H9 (cell line): ENCODE results near the gene GOLGA3. TPM values are rescaled to one million over a fixed set of nuclear protein-coding genes. Genes with fewer than 3 reads are reported as not detected.

Experiments
- DNase-seq: peaks from one replicate; pipeline ENCODE4 v3.0.0-alpha.2; 2017
- H2AFZ ChIP-seq: one replicate; pipeline ENCODE4 v1.6.1; 2013; ENCODE audit warnings: mild to moderate bottlenecking, low read length, control low read depth, moderate library complexity
- H2AK5ac ChIP-seq: 2 replicates; pipeline ENCODE4 v1.6.1; 2013; ENCODE audit warnings: low read length, control low read depth, mixed read lengths; ENCODE audit not compliant: insufficient read length
- H2BK120ac ChIP-seq: one replicate; pipeline ENCODE4 v1.6.1; 2013; ENCODE audit warnings: low read depth, mild to moderate bottlenecking, low read length, control low read depth, inconsistent platforms; ENCODE audit not compliant: poor library complexity, severe bottlenecking
- H2BK12ac ChIP-seq: 2 replicates; pipeline ENCODE4 v1.6.1; 2013; ENCODE audit warnings: low read length, control low read depth, mixed read lengths, low read depth; ENCODE audit not compliant: insufficient read length
- H2BK15ac ChIP-seq: 2 replicates; pipeline ENCODE4 v1.6.1; 2013; ENCODE audit warnings: low read depth, low read length, control low read depth
- H2BK20ac ChIP-seq: one replicate; pipeline ENCODE4 v1.6.1; 2013; ENCODE audit warnings: low read depth, mild to moderate bottlenecking, low read length, control low read depth, inconsistent platforms; ENCODE audit not compliant: poor library complexity, severe bottlenecking
- H2BK5ac ChIP-seq: 2 replicates; pipeline ENCODE4 v1.6.1; 2013; ENCODE audit warnings: low read length, control low read depth, mixed read lengths; ENCODE audit not compliant: insufficient read length
- H3K14ac ChIP-seq: 2 replicates; pipeline ENCODE4 v1.6.1; 2013; ENCODE audit warnings: low read length, control low read depth; ENCODE audit not compliant: insufficient read depth
- H3K18ac ChIP-seq: 2 replicates; pipeline ENCODE4 v1.6.1; 2013; ENCODE audit warnings: low read depth, mild to moderate bottlenecking, mixed read lengths, low read length, control low read depth; ENCODE audit not compliant: insufficient read length
- H3K23ac ChIP-seq: 2 replicates; pipeline ENCODE4 v1.6.1; 2013; ENCODE audit warnings: low read length, control low read depth, mixed read lengths, low read depth; ENCODE audit not compliant: insufficient read length
- H3K23me2 ChIP-seq: 2 replicates; pipeline ENCODE4 v1.6.1; 2013; ENCODE audit warnings: low read depth, mild to moderate bottlenecking, mixed read lengths, low read length, control low read depth; ENCODE audit not compliant: insufficient read length, poor library complexity, severe bottlenecking
- H3K27ac ChIP-seq: 2 replicates; pipeline ENCODE4 v1.5.1; 2013; ENCODE audit warnings: low read length, control low read depth, mixed read lengths, low read depth; ENCODE audit not compliant: insufficient read length
- H3K27me3 ChIP-seq: 2 replicates; pipeline ENCODE4 v1.6.1; 2013; ENCODE audit warnings: low read length, control low read depth, inconsistent platforms; ENCODE audit not compliant: insufficient read depth
- H3K4ac ChIP-seq: 2 replicates; pipeline ENCODE4 v1.6.1; 2013; ENCODE audit warnings: low read depth, mild to moderate bottlenecking, control low read depth, inconsistent platforms, low read length, moderate library complexity
- H3K4me1 ChIP-seq: 2 replicates; pipeline ENCODE4 v1.6.1; 2013; ENCODE audit warnings: low read length, control low read depth, inconsistent platforms; ENCODE audit not compliant: insufficient read depth
- H3K4me2 ChIP-seq: 2 replicates; pipeline ENCODE4 v1.6.1; 2013; ENCODE audit warnings: low read length, control low read depth, mixed read lengths; ENCODE audit not compliant: insufficient read length, insufficient read depth
- H3K56ac ChIP-seq: 2 replicates; pipeline ENCODE4 v1.6.1; 2013; ENCODE audit warnings: low read depth, mild to moderate bottlenecking, mixed read lengths, low read length, control low read depth; ENCODE audit not compliant: insufficient read length
- H3K79me1 ChIP-seq: 2 replicates; pipeline ENCODE4 v1.6.1; 2013; ENCODE audit warnings: low read depth, mild to moderate bottlenecking, moderate library complexity, low read length, control low read depth, inconsistent platforms; ENCODE audit not compliant: insufficient read depth, poor library complexity, severe bottlenecking
- H3K79me2 ChIP-seq: 2 replicates; pipeline ENCODE4 v1.6.1; 2013; ENCODE audit warnings: low read length, control low read depth, inconsistent platforms; ENCODE audit not compliant: insufficient read depth
- H3K9ac ChIP-seq: 2 replicates; pipeline ENCODE4 v1.6.1; 2013; ENCODE audit warnings: low read length, control low read depth, mixed read lengths; ENCODE audit not compliant: insufficient read length; ENCODE audit errors: extremely low read depth
- H3K9me3 ChIP-seq: one replicate; pipeline ENCODE4 v1.6.1; 2013; ENCODE audit warnings: low read depth, low read length, inconsistent platforms; ENCODE audit not compliant: control insufficient read depth
- H3T11ph ChIP-seq: one replicate; pipeline ENCODE4 v1.6.1; 2013; ENCODE audit warnings: mild to moderate bottlenecking, low read length, control low read depth, inconsistent platforms
- H4K20me1 ChIP-seq: one replicate; pipeline ENCODE4 v1.6.1; 2013; ENCODE audit not compliant: control insufficient read depth, insufficient read length, insufficient read depth
- H4K5ac ChIP-seq: 2 replicates; pipeline ENCODE4 v1.6.1; 2013; ENCODE audit warnings: low read depth, mild to moderate bottlenecking, mixed read lengths, low read length, control low read depth; ENCODE audit not compliant: insufficient read length
- H4K8ac ChIP-seq: replicated peaks from 2 replicates; pipeline ENCODE4 v1.6.1; 2013; ENCODE audit warnings: low read length, control low read depth, mixed read lengths, low read depth; ENCODE audit not compliant: insufficient read length
- H4K91ac ChIP-seq: 2 replicates; pipeline ENCODE4 v1.6.1; 2013; ENCODE audit warnings: low read depth, mild to moderate bottlenecking, moderate library complexity, mixed read lengths, low read length, control low read depth; ENCODE audit not compliant: insufficient read length
- H3K27ac Mint-ChIP-seq, 3 experiments: 2 replicates in 2 of 3; 3 replicates in 1 of 3; pipeline ENCODE4 v1.8.0; 2020 to 2021; ENCODE audit warnings: mixed read lengths in 3 of 3, mild to moderate bottlenecking in 1 of 3, moderate library complexity in 1 of 3
- H3K27me3 Mint-ChIP-seq: 2 replicates; pipeline ENCODE4 v1.8.0; 2021; ENCODE audit warnings: low read depth, mild to moderate bottlenecking, moderate library complexity, mixed read lengths
- H3K36me3 Mint-ChIP-seq, 3 experiments: 2 replicates in 2 of 3; 3 replicates in 1 of 3; pipeline ENCODE4 v1.8.0; 2020 to 2021; ENCODE audit warnings: low read depth in 3 of 3, mixed read lengths in 3 of 3; ENCODE audit not compliant: insufficient read depth in 1 of 3
- H3K4me1 Mint-ChIP-seq, 2 experiments: 2 replicates each; pipeline ENCODE4 v1.8.0; 2020; ENCODE audit warnings: mixed read lengths in 2 of 2
- H3K4me3 Mint-ChIP-seq, 2 experiments: 2 replicates in 1 of 2; 3 replicates in 1 of 2; pipeline ENCODE4 v1.8.0; 2020 to 2021; ENCODE audit warnings: mild to moderate bottlenecking in 2 of 2, mixed read lengths in 2 of 2, moderate library complexity in 1 of 2
- H3K9me3 Mint-ChIP-seq, 2 experiments: 2 replicates in 1 of 2; 3 replicates in 1 of 2; pipeline ENCODE4 v1.8.0; 2020; ENCODE audit warnings: mild to moderate bottlenecking in 2 of 2, mixed read lengths in 2 of 2, moderate library complexity in 1 of 2
- CTCF ChIP-seq: fragments of 200-600 bp; sonication (generic); conservative IDR thresholded peaks from 3 replicates; pipeline ENCODE4 v1.8.0; 2021; ENCODE audit warnings: antibody characterized with exemption, mild to moderate bottlenecking
- WGBS: extraction: QIAGEN DNeasy Blood & Tissue Kit; methylation state at CpG from one replicate; pipeline ENCODE4 v1.1.7; 2013; ENCODE audit warnings: missing lambda C conversion rate, low lambda C conversion rate, mixed read lengths; ENCODE audit not compliant: insufficient read length; ENCODE audit errors: extremely low coverage; 5-methylcytosine and 5-hydroxymethylcytosine counted together
- total RNA-seq: library from RNA; stranded (reverse); gene quantifications from 2 replicates; pipeline ENCODE4 v1.2.1, GENCODE V29; 2021

GOLGA3 gene
- total RNA-seq, 1 experiment from 2014 or later, result 40.1 TPM

- H3K27me3 Mint-ChIP-seq, result no peaks in the 10 kb centered on the region
- Histone ChIP-seq H3K9ac (no peak overlapping the region), H3K14ac (no peak overlapping the region; the same call in 1 of the 2 replicates), H2BK120ac (no peak overlapping the region), H3K79me1 (no peaks in the 10 kb centered on the region), H2AFZ (no peak overlapping the region), H3K23ac (no peak overlapping the region), H3K4ac (no peak overlapping the region), H2BK20ac (no peak overlapping the region), H3K79me2 (no peaks in the 10 kb centered on the region), H2AK5ac (no peak overlapping the region), H4K20me1 (no peaks in the 10 kb centered on the region), H3K56ac (no peak overlapping the region), H4K5ac (no peak overlapping the region), H4K91ac (no peak overlapping the region), H2BK15ac (no peak overlapping the region), H3K23me2 (no peaks in the 10 kb centered on the region), H3K18ac (no peak overlapping the region), H3K27ac (no peak overlapping the region), H4K8ac (no peak overlapping the region), H2BK5ac (no peak overlapping the region), H3K4me1 (no peaks in the 10 kb centered on the region), H3K4me2 (no peak overlapping the region), H2BK12ac (no peak overlapping the region), H3K9me3 (no peaks in the 10 kb centered on the region), H3K27me3 (no peaks in the 10 kb centered on the region), H3T11ph (no peak overlapping the region)
- no peaks in the 10 kb centered on the region for H3K9me3 Mint-ChIP-seq
- DNase-seq, result no peak
- no peak for TF ChIP-seq CTCF
- H3K27ac Mint-ChIP-seq, result peak overlapping the region in 1 of 3 experiments; percentile 36; a peak in 4 of 7 replicates
- WGBS, result no CpG with 5 or more reads among the region's 27 CpGs
- H3K4me1 Mint-ChIP-seq, result no peaks in the 10 kb centered on the region
- H3K36me3 Mint-ChIP-seq, result peaks cover 13 to 42% (median 22%) of the 10 kb centered on the region in 3 experiments
- no peak overlapping the region for H3K4me3 Mint-ChIP-seq
These were observed 9.2 kb upstream of the GOLGA3 start for GRCh38 chr12:132837693-132838409.
